Fibroblast of villous mesenchyme (primary cell): ENCODE results near the gene NEK8. TPM values are rescaled to one million over a fixed set of nuclear protein-coding genes. Genes with fewer than 3 reads are reported as not detected.

Source experiments
- DNase-seq: peaks from one replicate; pipeline ENCODE4 v3.0.0-alpha.2; 2010; ENCODE audit warnings: low read depth
- H3K4me3 ChIP-seq: 2 replicates; pipeline ENCODE4 v1.5.1; 2011; ENCODE audit warnings: low read depth, mild to moderate bottlenecking, low read length
- CTCF ChIP-seq: IDR thresholded peaks from 2 replicates; pipeline ENCODE4 v1.5.1; 2012; ENCODE audit warnings: low read depth, mild to moderate bottlenecking, low read length; ENCODE audit not compliant: insufficient read depth
- total RNA-seq: library from RNA; depleted of rRNA; stranded (reverse); fragments of >200 nt; gene quantifications from 2 replicates; pipeline ENCODE4 v1.2.3, GENCODE V29; 2012

Gene NEK8
- total RNA-seq, 1 donor: 2.2 TPM

GRCh38 chr17:28737316-28737715, 8.7 kb downstream of the NEK8 start:
- TF ChIP-seq CTCF: no peak
- no peak overlapping the region for H3K4me3 ChIP-seq
- no peak for DNase-seq

GRCh38 chr17:28737770-28738679, 9.4 kb downstream of the NEK8 start:
- DNase-seq: no peak
- no peak for TF ChIP-seq CTCF
- no peak overlapping the region for H3K4me3 ChIP-seq

- TF ChIP-seq CTCF: no peak
- no peak overlapping the region for H3K4me3 ChIP-seq
- no peak for DNase-seq
Measured at GRCh38 chr17:28738680-28739384, 10.2 kb downstream of the NEK8 start.

- no peak overlapping the region for H3K4me3 ChIP-seq
- no peak for DNase-seq
- TF ChIP-seq CTCF: no peak
Measured at GRCh38 chr17:28740406-28741357, 12.1 kb downstream of the NEK8 start.

- no peak for DNase-seq
- TF ChIP-seq CTCF: no peak
- no peak overlapping the region for H3K4me3 ChIP-seq
Measured at GRCh38 chr17:28741358-28742349, 13.1 kb downstream of the NEK8 start.
